GM18517 (cell line): ENCODE results near the gene NRCAM.
"Not testable (repeated sequence)": the region's sequence is repeated elsewhere in the genome, so short reads cannot be mapped to it uniquely, and the experiment has no call there.

ENCODE experiments used
- ATAC-seq: cut with Tn5 transposase; IDR thresholded peaks from one replicate; pipeline ENCODE4 v1.9.1; 2021; ENCODE audit warnings: mild to moderate bottlenecking, moderate library complexity; ENCODE audit not compliant: unreplicated experiment

NRCAM gene

GRCh38 chr7:108259447-108259846, 196.8 kb downstream of the NRCAM start:
- ATAC-seq: not testable (repeated sequence)

DNA sequence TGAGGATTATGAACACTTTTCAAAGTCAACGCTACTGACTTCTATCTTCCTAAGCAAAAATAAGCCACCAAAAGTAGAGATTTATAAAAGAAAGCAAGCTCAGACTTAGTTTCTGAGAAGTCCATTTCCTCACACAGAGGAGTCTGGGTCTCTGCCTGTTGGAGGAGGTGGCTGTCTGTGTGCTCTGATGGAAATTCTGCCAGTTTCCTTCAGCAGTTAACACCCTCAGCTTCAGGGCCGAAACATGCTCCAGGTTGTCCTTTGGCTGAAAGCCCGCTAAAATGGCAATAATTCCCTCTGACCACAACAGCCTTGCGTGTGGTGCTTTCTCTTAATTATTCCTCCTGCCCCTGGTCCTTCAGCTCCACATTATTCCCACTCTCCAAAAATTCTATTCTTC, 198.3 kb downstream of the NRCAM start:
- ATAC-seq: no peak

DNA sequence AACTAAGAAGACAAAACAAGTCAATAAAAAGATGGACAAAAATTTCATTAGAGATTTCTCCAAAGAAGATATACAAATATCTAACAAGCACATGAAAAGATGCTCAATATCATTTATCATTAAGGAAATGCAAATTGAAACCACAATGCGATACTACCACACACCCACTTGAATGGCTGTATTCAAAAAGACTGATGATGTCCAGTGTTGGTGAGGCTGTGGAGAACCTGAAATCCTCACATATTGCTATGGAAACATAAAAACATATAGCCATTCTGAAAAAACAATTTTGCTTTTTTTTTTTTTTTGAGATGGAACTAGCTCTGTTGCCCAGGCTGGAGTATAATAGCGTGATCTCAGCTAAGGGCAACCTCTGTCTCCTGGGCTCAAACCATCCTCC, 202.0 kb downstream of the NRCAM start:
- no peak for ATAC-seq

DNA sequence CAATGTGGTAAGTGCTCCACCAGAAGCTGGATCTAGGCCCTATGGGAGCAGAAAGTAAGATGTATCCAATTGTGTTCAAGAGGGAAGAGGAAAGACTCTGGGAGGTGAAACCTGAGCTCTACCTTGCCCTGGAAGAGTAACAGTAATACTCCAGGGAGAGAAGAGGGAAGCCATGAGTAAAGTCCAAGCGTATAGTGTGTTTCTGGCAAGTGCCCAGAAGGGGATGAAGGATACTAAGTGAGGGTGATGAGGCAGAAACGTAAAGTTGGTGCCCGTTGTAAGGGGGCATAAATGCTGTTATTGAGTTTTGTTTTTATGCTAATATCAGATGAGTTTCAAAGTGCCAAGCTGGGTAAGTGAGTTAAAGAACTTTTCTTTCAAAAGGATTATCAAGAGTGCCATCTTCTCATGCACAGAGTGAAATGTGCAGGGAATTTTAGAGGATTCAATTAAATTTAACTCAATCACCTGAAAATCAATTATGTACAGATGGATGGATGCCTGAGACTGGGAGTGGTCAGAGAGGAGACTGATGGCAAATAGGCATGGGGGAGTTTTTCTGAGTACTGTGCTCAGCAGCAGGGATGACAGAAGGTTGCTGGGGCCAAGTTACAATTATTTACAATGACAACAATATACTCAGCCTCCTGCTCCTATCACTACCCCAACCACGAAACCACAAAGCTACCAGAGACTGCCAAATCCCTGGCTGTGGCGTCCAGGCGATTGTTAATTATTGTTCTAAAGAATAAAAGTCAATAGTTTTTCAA, 202.8 kb downstream of the NRCAM start:
- no peak for ATAC-seq

DNA sequence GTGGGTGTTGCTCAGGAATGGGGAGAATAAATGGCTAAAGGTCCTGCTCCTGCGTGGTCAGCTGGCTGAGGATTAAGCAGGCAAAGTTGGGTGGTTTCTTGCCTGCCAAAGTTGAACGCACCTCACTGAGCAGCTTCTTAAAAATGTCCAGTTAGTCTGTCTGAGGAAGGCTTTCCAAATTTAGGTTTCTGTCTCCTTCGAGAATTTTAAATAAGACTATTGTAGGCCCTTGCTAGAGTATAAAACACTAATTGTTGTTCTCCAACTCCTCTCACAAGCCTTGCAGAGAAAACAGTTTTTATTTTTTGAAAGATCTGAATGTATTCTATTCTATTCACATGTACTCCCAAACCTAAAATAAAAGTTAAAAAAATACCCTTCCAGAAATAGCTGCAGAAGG, 204.1 kb downstream of the NRCAM start:
- ATAC-seq: no peak

DNA sequence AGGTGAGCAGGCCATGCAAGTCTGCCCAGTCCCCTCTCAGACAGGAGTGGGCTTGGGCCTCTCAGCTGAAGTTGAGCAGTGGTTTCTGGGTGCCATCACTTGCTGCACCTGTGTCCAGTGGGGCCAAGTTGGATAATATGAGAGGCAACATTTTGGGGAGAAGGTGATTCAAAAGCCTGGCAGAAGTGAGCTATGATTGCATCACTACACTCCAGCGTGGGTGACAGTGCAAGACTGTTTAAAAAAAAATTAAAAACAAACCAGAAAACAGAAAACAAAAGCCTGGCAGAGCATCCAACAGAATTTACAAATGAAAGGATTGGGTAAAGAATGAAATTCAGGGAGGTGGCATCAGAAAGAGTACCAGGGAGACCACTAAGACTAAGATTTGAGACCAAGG, 204.5 kb downstream of the NRCAM start:
- no peak for ATAC-seq

DNA sequence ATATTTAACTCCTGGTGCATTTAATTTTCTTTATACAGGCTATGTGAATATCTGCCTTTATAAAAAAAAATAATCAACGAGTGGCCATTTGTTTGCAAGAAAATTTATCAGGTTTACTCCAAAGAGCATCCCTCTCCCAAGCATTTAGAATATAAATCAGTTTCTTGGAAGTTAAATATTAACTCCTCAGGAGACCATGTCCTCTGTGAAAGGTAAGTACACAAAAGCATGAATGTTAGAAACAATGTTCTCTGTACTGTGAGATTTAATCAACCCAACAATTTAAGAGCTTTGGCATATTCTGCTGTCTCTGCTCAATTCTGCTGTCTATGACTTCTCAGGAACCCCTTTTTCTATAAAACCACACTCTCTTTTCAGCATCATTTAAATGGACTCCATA, 206.8 kb downstream of the NRCAM start:
- no peak for ATAC-seq

- ATAC-seq: no peak
Observed at GRCh38 chr7:108248821-108249220, 207.4 kb downstream of the NRCAM start.

GRCh38 chr7:108248418-108248817, 207.8 kb downstream of the NRCAM start:
- no peak for ATAC-seq

DNA sequence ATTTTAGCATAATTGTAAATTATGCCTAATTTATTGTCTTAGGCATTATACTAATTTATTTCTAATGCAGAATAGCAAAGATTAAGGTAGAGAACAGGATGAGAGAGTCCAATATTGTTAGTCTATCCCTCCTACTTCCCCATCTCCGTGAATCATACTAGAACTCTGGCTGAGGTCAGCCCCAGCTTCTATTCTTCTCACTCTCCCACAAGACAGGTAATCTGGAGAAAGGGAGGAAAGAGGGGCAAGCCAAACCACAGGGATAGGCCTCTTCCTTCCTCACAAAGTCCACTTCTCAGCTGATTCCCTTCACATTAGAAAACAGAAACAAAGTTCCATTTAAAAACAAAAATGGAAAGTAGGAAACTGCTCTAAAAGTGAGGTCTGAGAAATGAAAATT, 208.6 kb downstream of the NRCAM start:
- no peak for ATAC-seq

DNA sequence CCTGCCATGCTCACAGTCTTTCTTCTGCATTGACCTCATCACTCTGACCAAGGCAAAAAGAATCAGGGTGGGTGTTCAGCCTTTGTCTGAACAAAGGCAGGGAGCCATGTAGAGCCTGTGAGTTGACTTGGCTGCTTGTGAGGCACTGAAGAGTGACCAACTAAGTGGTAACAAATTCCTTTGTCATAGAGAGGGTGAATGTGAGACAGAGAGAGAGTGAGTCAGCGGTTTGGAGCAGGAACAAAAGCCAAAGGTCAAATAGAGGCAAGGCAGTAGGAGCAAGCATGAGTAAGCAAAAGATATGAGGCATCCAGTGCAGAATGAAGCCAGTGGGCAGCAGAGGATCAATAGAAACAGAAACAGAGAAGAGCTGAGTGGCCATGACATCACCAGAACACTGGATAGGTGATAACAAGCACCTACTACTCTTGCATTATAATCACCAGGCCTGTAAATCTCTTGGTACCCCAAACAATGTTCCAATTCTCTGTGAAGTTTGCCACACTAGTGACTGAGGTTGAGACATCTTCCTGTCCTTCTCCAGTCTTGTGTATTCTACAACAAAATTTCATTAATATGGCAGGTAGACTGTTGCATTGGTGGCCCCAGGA, 209.9 kb downstream of the NRCAM start:
- ATAC-seq: peak; percentile 89

DNA sequence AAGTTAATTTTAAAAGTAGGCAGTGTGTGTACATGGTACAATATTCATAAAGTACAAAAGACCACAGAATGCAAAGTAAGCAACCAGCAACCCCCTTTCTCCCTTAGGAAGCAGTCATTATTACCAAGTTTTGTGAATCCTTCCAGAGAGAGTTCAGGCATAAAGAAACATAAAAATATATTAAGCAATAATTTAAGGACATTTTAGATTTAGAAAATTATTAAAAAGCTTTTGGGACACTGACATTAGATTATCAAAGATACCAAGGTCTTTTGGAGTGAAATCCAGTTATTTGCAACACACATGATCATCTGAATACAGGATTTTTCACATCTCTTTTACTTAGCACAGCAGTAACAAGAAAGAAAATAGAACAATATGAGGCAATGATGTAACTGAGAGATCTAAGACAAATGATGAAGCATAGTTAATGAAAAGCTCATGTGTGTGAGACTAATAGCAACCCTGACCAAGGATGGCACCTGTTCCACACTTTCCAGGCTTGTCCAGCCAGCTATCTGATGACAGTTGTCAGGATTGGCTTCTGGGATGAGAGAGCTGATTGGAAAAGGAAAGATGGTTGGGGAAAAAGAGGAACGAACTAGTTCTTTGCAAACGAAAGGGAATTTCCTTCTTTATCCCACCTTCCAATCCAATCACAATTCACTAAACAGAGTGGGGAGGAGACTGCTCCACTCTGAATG, 210.6 kb downstream of the NRCAM start:
- ATAC-seq: no peak

GRCh38 chr7:108244110-108244509, 212.1 kb downstream of the NRCAM start:
- ATAC-seq: no peak

DNA sequence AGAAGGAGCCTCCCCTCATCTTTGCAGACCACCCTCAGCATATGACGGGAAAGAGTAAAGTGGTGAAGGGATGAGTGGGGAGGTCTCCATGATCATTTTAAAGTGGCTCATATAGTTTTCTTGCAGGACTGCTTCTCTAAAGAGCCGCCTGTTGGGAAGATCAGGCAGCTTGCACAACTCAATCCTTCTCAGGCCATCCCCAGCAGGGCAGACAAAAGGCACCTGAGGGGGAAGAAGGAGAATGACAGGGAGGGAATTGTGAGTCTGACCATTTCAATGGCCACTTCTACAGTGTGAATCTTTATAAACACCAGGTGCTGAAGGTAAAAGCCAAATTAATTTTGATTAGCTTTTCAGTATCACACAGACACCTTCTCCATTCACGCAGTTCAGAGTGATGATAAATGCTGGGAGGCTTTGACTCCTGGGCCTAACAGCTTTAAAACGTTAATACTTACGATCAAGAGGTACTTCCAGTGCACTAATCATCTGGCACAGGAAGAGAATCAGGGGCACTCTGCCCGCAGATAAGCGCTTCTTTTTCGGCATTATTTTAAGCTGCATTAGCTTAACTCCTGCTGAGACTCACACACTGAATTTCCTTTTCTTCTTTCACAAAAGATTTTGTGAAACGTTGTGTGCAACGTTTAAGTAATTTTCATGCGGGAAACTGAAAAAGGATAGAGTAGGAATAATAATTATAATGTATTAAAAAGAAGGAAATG, 216.6 kb downstream of the NRCAM start:
- ATAC-seq: no peak

- ATAC-seq: no peak
Observed at GRCh38 chr7:108236681-108237415, 219.4 kb downstream of the NRCAM start.

- ATAC-seq: no peak
Observed at GRCh38 chr7:108235451-108236061, 220.7 kb downstream of the NRCAM start.

DNA sequence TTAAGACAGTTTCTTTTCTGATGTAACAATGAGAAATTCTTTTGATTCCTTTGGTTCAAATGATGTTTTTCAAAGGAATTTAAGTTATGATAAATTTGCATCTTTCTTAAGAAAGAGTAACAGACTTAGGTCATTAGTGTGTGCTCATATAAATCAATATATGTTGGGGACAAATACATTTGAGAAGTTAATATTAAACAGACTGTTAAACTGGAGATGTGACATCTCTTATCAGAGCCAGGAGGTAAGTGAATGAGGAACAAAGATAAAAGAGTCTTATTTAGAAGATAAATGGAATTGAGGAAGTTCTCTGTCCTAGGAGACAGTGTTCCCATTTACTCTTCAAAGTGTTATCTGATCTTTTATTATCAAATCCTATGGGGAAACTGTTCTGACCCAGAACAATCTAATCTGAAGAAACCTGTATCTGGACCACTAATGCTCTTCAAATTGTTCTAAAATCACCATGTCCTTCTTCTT, 221.2 kb downstream of the NRCAM start:
- no peak for ATAC-seq

GRCh38 chr7:108234281-108234680, 222.0 kb downstream of the NRCAM start:
- no peak for ATAC-seq

GRCh38 chr7:108232076-108232475, 224.2 kb downstream of the NRCAM start:
- ATAC-seq: no peak

DNA sequence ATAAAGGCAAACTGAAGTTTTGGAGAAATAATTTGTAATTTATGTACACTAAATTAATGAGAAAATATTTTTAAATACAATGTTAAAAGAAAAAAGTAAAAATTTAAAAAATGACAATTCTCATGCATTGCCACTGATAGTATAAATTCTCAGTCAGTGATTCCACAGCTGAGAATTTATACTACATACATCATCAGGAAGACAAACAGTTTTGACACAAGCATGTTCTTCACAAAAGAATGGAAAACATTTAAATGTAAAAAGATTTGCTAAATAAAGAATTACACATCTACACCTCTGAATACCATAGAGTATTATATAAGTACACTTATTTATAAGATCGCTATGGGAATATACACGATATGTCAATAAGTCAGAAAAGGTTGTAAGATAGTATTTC, 225.0 kb downstream of the NRCAM start:
- no peak for ATAC-seq
